HG02588 (cell line): ENCODE data around the gene TMEM92.

Source experiments
- ATAC-seq: cut with Tn5 transposase; IDR thresholded peaks from one replicate; pipeline ENCODE4 v1.9.1; 2021; ENCODE audit warnings: mild to moderate bottlenecking, moderate library complexity; ENCODE audit not compliant: unreplicated experiment

The TMEM92 gene

GRCh38 chr17:50322271-50322670 lies 48.0 kb downstream of the TMEM92 start:
- ATAC-seq: no peak

GRCh38 chr17:50323060-50323459 lies 48.8 kb downstream of the TMEM92 start:
- ATAC-seq: no peak

- no peak for ATAC-seq
Observed at GRCh38 chr17:50325906-50326305, 51.6 kb downstream of the TMEM92 start.

GRCh38 chr17:50326831-50327364 lies 52.6 kb downstream of the TMEM92 start:
- ATAC-seq: no peak

- no peak for ATAC-seq
Observed at GRCh38 chr17:50328363-50329325, 54.4 kb downstream of the TMEM92 start.

GRCh38 chr17:50329716-50330115 lies 55.5 kb downstream of the TMEM92 start:
- no peak for ATAC-seq

GRCh38 chr17:50330151-50330775 lies 56.0 kb downstream of the TMEM92 start:
- ATAC-seq: no peak
